Activated naive CD8-positive, alpha-beta T cell treated with anti-CD3 and anti-CD28 coated beads, Interleukin-2, amount 50 U/mL, for 24 hours (primary cell): ENCODE measurements around the gene FAXC.
A peak's percentile ranks its signal among the peaks of the same experiment; 100 is the strongest.
"Not testable (repeated sequence)": the region's sequence is repeated elsewhere in the genome, so short reads cannot be mapped to it uniquely, and the experiment has no call there.

Experiments used
- ATAC-seq: fragments of 150-1000 bp; cut with Tn5 transposase; one replicate; pipeline ENCODE4 v1.10.0; 2021
- DNase-seq: peaks from one replicate; pipeline ENCODE4 v3.0.0; 2021
- H3K27ac Mint-ChIP-seq: one replicate; pipeline ENCODE4 v1.8.0; 2021; ENCODE audit warnings: mild to moderate bottlenecking, mixed read lengths
- H3K27me3 Mint-ChIP-seq: one replicate; pipeline ENCODE4 v1.8.0; 2021; ENCODE audit warnings: mixed read lengths
- H3K36me3 Mint-ChIP-seq: one replicate; pipeline ENCODE4 v1.8.0; 2021; ENCODE audit warnings: low read depth, mixed read lengths
- H3K4me1 Mint-ChIP-seq: one replicate; pipeline ENCODE4 v1.8.0; 2021; ENCODE audit warnings: mixed read lengths
- H3K4me3 Mint-ChIP-seq: one replicate; pipeline ENCODE4 v1.8.0; 2021; ENCODE audit warnings: mild to moderate bottlenecking, moderate library complexity, mixed read lengths
- H3K9me3 Mint-ChIP-seq: one replicate; pipeline ENCODE4 v1.8.0; 2021; ENCODE audit warnings: mixed read lengths

The FAXC gene

DNA sequence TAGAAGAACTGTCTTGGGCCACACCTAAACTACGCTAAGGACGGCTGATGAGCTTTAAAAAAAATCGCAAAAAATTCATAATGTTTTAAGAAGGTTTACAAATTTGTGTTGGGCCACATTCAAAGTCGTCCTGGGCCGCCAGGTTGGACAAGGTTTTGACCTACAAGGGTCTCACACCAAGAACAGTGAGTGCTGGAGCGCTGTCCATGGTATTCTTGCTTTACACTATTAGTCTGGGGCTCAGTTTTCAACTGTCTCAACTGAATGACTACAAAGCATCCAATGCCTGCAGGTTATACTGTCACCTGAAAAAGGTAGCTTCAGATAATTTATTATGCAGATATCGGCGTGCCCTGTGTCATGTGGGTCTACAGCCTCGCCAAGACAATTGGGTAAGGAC lies 3.7 kb upstream of the FAXC start:
- no peak overlapping the region for H3K4me3 Mint-ChIP-seq
- DNase-seq (no peak), ATAC-seq (no peak)
- H3K27ac Mint-ChIP-seq = no peak overlapping the region
- H3K9me3 Mint-ChIP-seq = no peaks in the 10 kb centered on the region
- H3K4me1 Mint-ChIP-seq = peaks cover 3% of the 10 kb centered on the region
- peaks cover 68% of the 10 kb centered on the region for H3K27me3 Mint-ChIP-seq
- H3K36me3 Mint-ChIP-seq = no peaks in the 10 kb centered on the region

DNA sequence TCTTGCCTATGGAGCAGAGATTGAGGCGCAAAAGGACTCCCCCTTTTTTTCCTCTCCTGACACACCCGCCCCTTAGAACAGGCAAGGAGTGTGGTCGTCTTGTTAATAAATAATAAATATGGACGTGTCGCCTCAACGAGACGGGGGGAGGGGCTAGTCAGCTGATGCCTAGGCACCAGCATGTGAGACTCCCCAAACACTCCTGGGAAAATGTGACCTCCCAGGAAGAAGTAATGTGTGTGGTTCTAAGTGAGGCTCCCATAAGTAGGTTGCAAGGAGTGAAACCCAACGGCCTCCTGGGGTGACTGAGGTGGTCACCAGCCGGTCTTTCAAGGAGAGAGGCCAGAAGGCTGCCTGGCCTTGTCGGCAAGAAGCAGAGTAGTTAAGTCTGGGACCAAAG lies 1.1 kb upstream of the FAXC start:
- no peaks in the 10 kb centered on the region for H3K36me3 Mint-ChIP-seq
- H3K27me3 Mint-ChIP-seq = peaks cover 78% of the 10 kb centered on the region
- peaks cover 3% of the 10 kb centered on the region for H3K4me1 Mint-ChIP-seq
- H3K27ac Mint-ChIP-seq = no peak overlapping the region
- DNase-seq = no peak
- no peak for ATAC-seq
- no peaks in the 10 kb centered on the region for H3K9me3 Mint-ChIP-seq
- no peak overlapping the region for H3K4me3 Mint-ChIP-seq

DNA sequence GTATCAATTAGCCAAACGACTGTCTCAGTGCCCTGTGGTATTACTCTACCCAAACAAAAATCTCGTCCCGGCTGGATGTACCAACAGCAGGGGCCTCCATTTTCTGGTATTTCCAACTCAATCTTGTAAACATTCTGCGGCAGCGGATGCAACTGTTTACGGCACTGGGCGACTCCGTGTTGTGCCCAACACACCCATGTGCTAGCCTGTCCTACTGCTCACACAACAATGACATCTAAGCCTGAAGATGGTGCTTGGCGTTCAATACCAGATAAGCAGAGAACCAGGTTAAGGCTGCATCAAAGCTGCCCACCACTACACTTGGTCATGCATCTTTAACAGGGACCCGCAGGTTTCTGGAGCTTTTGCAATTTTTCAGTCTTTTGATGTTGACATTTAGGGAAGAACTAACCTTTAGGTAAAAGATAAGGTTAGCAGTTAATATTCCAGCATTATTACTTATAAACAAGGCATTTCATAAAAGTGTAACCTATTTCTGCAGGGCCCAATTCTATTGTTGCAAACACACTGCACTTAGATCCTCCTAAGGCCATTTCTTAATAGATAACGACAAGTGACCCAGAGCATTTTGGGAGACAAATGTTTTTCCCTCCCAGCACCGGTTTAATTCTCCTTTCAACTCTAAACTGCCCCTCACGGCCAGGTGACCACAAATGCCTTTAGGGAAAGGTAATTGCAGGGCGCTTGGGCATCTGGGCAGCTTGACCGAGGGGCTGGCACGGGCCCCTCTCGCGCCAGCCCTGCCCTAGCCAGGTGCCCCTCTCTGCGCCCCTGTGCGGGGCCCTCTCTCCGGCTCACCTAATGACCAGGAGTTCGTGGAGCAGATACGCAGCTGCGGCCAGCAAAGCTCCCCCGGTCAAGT lies 945 bp downstream of the FAXC start:
- Mint-ChIP-seq H3K4me3 (no peak overlapping the region), H3K27ac (no peak overlapping the region), H3K9me3 (no peaks in the 10 kb centered on the region), H3K36me3 (no peaks in the 10 kb centered on the region), H3K4me1 (peaks cover 7% of the 10 kb centered on the region), H3K27me3 (peaks cover 77% of the 10 kb centered on the region)
- ATAC-seq (no peak), DNase-seq (no peak)

DNA sequence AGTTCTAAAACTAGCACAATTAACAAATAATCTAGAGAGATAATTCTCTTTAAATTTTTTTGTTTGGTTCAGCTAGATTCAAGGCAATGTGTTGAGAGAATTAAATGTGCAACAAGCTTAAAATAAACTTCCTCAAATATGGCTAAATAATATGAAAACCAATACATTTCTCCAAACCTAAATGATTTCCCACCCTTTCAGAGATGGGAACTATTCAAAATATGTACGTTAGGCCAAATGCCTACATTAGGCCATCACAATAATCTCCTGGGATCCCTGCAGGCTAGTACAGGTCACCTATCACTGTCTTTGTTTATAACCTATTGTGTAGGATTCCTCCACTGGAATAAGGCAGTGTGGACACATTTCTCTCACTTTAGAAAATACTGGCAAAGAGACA lies 1.7 kb downstream of the FAXC start:
- Mint-ChIP-seq H3K27me3 (peaks cover 70% of the 10 kb centered on the region), H3K4me3 (no peak overlapping the region), H3K9me3 (no peaks in the 10 kb centered on the region), H3K27ac (no peak overlapping the region), H3K36me3 (no peaks in the 10 kb centered on the region), H3K4me1 (peaks cover 7% of the 10 kb centered on the region)
- ATAC-seq (no peak), DNase-seq (no peak)

DNA sequence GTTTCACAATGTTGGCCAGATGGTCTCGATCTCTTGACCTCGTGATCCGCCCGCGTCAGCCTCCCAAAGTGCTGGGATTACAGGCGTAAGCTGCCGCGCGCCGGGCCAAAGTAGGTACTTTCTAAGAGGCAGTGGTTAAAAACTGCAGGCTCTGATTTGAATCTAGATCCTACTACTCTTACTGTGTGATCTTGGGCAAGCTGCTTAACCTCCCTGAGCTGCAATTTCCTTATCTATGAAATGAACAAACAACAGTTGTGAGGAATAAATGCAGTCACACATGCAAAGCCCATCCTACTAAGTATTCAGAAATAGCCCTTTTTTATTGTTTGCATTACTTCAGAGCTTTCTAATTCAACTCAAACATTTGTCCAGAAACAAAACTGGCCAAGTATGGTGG lies 2.9 kb downstream of the FAXC start:
- ATAC-seq = no peak
- H3K27ac Mint-ChIP-seq = no peak overlapping the region
- H3K27me3 Mint-ChIP-seq = peaks cover 63% of the 10 kb centered on the region

DNA sequence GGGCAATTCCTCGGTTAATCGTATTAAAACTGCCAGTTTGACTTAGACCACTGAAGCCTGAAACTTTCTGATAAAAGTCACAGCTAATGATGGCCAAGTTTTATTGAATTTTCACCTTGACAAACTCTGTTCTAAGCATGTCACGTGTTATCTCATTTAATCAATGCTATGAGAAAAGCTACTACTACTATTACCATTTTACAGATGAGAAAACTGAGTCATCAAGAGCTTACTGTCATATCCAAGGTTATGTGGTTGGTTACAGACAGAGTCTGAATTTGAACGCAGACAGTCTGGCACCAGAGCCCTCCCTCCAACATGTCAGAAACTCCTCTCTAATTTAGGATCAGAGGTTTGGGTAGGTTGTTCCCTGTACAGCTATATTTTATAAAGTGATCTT lies 4.3 kb downstream of the FAXC start:
- no peak for ATAC-seq
- H3K27ac Mint-ChIP-seq = no peak overlapping the region

More for the DNA sequence above, 2.9 kb downstream of the FAXC start:
- Mint-ChIP-seq H3K4me3 (no peak overlapping the region), H3K9me3 (no peaks in the 10 kb centered on the region), H3K4me1 (peaks cover 7% of the 10 kb centered on the region), H3K36me3 (no peaks in the 10 kb centered on the region)
- no peak for DNase-seq

DNA sequence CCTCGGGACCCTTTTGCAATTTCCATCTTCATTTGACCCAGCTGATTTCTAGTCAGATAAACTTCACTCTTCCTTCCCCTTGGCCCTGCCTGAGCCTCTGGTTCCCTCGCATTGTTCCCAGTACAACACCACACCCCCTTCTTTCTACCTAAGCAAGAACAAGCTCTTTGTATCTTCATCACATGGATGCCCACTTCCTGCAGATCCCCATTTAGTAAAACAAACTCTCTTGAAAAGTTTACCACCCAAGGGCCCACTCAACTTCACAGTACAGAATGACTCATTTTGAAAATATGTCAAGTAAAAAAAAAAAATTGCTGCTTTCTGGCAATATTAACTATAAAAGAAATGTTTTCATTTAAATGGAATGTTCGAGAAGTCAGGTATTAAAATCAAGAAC lies 5.2 kb downstream of the FAXC start:
- H3K27me3 Mint-ChIP-seq = peaks cover 45% of the 10 kb centered on the region
- H3K4me3 Mint-ChIP-seq = no peak overlapping the region
- no peaks in the 10 kb centered on the region for H3K36me3 Mint-ChIP-seq
- DNase-seq (no peak), ATAC-seq (no peak)
- no peaks in the 10 kb centered on the region for H3K9me3 Mint-ChIP-seq
- no peak overlapping the region for H3K27ac Mint-ChIP-seq
- peaks cover 4% of the 10 kb centered on the region for H3K4me1 Mint-ChIP-seq

More for the DNA sequence above, 4.3 kb downstream of the FAXC start:
- H3K9me3 Mint-ChIP-seq = no peaks in the 10 kb centered on the region
- H3K4me1 Mint-ChIP-seq = peaks cover 5% of the 10 kb centered on the region
- DNase-seq = no peak
- no peaks in the 10 kb centered on the region for H3K36me3 Mint-ChIP-seq
- no peak overlapping the region for H3K4me3 Mint-ChIP-seq
- H3K27me3 Mint-ChIP-seq = peaks cover 48% of the 10 kb centered on the region

DNA sequence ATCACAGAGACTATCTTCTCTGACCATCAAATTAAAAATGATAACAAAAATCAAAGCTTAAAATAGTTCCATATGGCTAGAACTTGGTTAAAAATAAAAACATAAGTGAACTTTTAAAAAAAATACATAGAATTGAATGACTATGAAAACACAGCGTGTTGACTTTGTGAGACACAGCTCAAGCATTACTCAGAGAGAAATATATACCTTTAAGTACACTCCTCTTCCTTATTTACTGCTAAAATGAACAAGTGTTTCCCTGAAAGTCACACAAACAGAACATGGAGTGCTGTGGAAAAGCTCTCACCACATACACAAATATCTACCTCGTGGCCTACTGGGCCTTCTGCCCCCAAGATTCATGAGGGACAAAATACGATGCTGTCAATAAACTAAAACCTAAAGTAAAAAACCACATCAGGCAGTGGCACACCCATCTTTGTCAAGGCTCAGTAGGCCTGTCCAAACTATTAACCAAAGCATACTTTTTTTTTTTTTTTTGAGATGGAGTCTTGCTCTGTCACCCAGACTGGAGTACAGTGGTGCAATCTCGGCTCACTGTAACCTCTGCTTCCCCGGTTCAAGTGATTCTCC lies 7.5 kb downstream of the FAXC start:
- H3K27me3 Mint-ChIP-seq = peaks cover 39% of the 10 kb centered on the region
- H3K9me3 Mint-ChIP-seq = no peaks in the 10 kb centered on the region
- peaks cover 4% of the 10 kb centered on the region for H3K4me1 Mint-ChIP-seq
- no peak overlapping the region for H3K27ac Mint-ChIP-seq
- no peak overlapping the region for H3K4me3 Mint-ChIP-seq
- DNase-seq (no peak), ATAC-seq (no peak)
- no peaks in the 10 kb centered on the region for H3K36me3 Mint-ChIP-seq

DNA sequence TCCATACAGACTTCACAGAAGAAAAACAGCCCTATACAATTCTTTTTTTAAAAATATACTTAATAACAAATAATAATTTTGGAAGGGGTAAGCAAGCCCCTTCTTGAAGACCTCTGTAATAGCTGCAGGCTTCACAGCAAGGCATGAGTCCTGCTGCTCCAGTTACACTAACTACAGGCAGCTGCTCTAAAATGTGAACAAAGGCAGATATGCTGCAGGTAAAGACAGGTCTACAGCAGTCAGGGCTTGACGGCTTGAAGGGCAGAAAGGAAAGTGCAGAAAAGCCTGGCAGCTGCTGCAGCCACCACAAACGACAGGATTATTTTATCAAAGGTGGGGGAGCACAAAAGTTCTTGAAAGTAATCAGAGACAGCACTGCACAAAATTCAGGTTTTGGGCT lies 11.3 kb downstream of the FAXC start:
- Mint-ChIP-seq H3K4me1 (no peaks in the 10 kb centered on the region), H3K4me3 (no peak overlapping the region), H3K9me3 (no peaks in the 10 kb centered on the region), H3K36me3 (no peaks in the 10 kb centered on the region), H3K27ac (no peak overlapping the region), H3K27me3 (peaks cover 24% of the 10 kb centered on the region)
- DNase-seq = no peak
- ATAC-seq = no peak

DNA sequence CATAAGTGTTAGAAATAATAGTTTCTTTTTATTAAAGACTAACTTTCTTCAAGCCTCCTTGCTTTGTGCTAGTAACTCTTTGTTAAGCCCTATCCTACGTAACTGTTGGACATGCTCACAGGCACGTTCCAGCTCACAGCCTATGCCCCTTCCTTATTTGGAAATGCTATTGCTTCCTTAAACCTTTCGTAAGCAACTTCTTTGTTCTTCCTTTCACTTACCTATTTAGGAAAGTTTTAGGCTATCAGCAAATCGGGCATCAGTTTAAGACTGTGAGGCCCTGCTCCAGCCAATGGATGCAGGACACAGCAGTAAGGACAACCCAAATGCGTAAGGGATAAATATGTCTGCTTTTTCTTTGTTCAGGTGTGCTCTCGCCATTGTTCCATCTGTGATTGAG lies 14.2 kb downstream of the FAXC start:
- peaks cover 22% of the 10 kb centered on the region for H3K27me3 Mint-ChIP-seq
- H3K4me3 Mint-ChIP-seq, DNase-seq, H3K9me3 Mint-ChIP-seq, H3K27ac Mint-ChIP-seq, ATAC-seq, H3K36me3 Mint-ChIP-seq, H3K4me1 Mint-ChIP-seq: not testable (repeated sequence)

DNA sequence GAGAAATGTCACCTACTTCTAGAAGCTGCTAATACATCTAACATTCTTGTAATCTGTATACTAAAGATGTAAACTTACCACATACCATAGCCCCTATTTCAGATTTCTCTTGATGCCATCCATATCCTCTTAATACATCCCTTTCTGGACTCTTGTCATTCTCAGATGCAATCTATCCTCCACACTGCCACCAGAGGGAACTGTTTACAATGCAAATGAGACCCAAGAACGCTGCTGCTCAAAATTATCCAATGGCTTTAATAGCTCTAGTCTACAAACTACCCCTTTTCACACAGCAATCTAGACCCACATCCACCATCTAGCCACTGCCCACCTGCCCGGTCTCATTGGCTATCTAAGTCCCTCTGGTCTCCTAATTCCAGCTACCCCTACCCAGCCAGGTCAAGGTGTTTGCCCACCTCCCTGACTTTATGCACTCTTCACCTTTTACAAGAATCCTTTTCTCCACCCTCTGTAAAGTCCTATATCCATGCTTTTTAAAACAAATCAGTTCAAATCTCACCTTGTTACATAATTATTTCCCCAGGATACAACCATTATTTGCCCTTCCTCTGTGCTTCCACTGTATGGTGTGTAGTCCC lies 14.8 kb downstream of the FAXC start:
- ATAC-seq (peak; percentile 50), DNase-seq (peak; percentile 17)
- no peaks in the 10 kb centered on the region for H3K9me3 Mint-ChIP-seq
- H3K27ac Mint-ChIP-seq = no peak overlapping the region
- peaks cover 2% of the 10 kb centered on the region for H3K4me1 Mint-ChIP-seq
- H3K27me3 Mint-ChIP-seq = peaks cover 22% of the 10 kb centered on the region
- H3K4me3 Mint-ChIP-seq = no peak overlapping the region
- H3K36me3 Mint-ChIP-seq = no peaks in the 10 kb centered on the region

DNA sequence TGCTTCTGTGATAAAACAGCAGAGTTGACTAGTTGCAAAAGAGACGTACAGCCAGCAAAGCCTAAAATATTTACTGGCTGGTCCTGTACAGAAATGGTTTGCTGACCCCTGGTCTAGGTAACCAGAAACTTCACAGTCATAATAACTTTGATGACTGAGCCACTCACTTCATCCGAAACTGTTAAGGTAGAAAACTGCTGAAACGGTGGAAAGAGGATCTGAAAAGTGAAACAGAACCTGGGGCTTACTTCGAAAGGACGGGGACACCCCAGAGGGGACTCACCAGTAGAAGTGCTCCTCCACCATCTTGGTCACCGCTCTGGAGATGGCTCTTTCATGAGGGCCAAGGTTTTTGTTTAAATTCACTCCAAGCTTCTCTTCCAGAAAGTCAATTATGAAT lies 16.4 kb downstream of the FAXC start:
- DNase-seq (no peak), ATAC-seq (no peak)
- peaks cover 14% of the 10 kb centered on the region for H3K27me3 Mint-ChIP-seq
- no peak overlapping the region for H3K4me3 Mint-ChIP-seq
- H3K36me3 Mint-ChIP-seq = no peaks in the 10 kb centered on the region
- no peak overlapping the region for H3K27ac Mint-ChIP-seq
- H3K4me1 Mint-ChIP-seq = peaks cover 2% of the 10 kb centered on the region
- no peaks in the 10 kb centered on the region for H3K9me3 Mint-ChIP-seq

DNA sequence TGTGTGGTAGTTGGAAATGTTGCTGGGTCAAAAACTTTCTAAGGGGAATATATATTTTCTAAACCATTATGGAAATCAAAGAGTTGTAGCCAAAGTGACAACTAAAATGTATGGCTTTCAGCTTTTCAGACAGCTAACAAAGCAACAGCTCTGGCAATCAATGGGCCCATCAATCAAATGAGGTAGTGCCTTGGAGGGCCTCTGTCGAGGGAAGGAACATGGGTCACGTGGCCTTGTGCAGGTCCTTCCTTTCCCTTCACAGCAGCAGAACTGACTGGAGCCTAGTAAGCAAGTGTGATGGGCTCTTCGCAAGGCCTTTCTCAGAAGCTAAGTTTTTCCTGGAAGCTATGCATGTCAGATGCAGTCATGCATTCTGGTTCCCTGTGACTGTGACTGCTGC lies 17.9 kb downstream of the FAXC start:
- Mint-ChIP-seq H3K27me3 (peaks cover 6% of the 10 kb centered on the region), H3K36me3 (no peaks in the 10 kb centered on the region), H3K9me3 (no peaks in the 10 kb centered on the region), H3K4me3 (no peak overlapping the region), H3K27ac (no peak overlapping the region), H3K4me1 (peaks cover 2% of the 10 kb centered on the region)
- DNase-seq = no peak
- ATAC-seq = no peak

DNA sequence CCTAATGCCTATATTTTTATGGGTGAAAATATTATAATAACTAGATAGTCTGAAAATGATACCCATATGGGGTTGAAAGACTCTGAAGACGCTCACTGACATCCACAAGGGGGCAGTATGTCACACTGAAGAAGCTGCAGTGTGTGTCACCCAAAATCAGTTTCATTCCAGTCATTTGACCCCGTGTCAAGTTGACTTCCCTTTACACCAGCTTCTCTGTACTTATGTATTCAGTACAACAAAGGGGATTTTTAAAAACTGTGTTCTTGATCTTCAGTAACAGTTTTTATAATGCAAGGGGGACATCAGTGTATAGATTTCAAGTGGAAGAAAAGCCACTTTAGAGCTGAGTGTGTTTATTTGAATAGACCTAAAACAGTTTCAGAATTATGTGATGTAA lies 19.3 kb downstream of the FAXC start:
- Mint-ChIP-seq H3K27me3 (peaks cover 2% of the 10 kb centered on the region), H3K9me3 (no peaks in the 10 kb centered on the region), H3K4me1 (peaks cover 2% of the 10 kb centered on the region), H3K27ac (no peak overlapping the region), H3K36me3 (no peaks in the 10 kb centered on the region), H3K4me3 (no peak overlapping the region)
- DNase-seq = peak; percentile 61
- peak; percentile 87 for ATAC-seq

DNA sequence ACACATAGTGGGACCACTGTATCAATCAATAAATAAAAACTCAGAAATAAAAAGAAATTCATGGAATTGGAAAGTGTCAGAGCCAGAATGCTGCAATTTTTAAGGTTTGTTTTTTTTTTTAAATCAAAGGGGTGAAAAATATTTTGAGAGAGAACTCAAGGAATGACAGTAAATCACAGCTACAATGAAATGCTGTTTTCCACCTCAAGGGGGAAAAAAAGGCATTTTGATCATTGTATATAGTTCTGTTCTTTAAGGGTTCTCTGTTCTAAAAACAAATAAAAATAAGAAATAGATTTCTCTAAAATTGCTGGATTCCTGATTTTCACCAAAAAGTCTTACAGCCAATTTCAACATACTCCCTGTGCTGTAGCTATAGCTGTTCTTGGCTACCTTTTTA lies 24.5 kb downstream of the FAXC start:
- DNase-seq = no peak
- Mint-ChIP-seq H3K4me3 (no peak overlapping the region), H3K27me3 (peaks cover 7% of the 10 kb centered on the region), H3K4me1 (no peaks in the 10 kb centered on the region), H3K9me3 (no peaks in the 10 kb centered on the region), H3K27ac (no peak overlapping the region), H3K36me3 (no peaks in the 10 kb centered on the region)
- no peak for ATAC-seq
